ENCODE results near the gene CD40LG.

The CD40LG gene

DNA sequence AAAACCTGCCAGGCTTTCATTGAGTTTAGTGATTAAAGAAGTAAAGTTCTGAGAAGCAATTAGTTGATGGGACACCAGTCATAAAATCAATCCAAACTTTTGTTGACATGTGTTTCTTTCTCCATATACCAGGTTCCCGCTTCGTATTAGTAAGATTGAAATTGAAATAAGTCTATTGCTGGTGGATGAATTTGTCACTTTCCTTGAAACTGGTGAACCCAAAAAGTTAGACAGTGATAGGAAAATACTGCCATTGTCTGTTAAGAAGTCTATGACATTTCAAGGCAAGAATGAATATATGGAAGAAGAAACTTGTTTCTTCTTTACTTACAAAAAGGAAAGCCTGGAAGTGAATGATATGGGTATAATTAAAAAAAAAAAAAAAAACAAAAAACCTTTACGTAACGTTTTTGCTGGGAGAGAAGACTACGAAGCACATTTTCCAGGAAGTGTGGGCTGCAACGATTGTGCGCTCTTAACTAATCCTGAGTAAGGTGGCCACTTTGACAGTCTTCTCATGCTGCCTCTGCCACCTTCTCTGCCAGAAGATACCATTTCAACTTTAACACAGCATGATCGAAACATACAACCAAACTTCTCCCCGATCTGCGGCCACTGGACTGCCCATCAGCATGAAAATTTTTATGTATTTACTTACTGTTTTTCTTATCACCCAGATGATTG, at the start of gene CD40LG:
CD40LG (plus strand) TSS at position 482 of the 684 bp plus-strand sequence; CDS start at position 573, 91 bp downstream.
- DNase-seq: no peak

GRCh38 chrX:136598631-136599030, 49.3 kb upstream of the CD40LG start:
- DNase-seq: no peak

DNA sequence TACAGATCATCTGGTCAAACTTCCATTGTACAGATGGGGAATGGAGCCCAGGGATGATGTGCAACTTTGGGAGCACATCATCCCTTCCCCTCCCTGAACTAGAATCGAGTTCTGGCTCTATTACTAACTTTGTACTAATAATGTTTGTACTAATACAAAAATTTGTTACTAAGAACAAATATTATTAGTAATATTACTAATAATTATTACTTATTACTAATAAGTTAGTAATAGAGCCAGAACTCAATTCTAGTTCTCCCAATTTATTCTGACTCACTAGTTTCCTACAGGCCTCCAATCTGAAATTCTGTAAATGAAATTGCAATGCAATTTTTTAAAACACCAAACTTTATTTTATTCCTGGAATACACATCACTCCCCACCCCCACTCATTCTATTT, 47.9 kb upstream of the CD40LG start:
- no peak for DNase-seq

GRCh38 chrX:136607236-136607635, 40.7 kb upstream of the CD40LG start:
- no peak for DNase-seq

DNA sequence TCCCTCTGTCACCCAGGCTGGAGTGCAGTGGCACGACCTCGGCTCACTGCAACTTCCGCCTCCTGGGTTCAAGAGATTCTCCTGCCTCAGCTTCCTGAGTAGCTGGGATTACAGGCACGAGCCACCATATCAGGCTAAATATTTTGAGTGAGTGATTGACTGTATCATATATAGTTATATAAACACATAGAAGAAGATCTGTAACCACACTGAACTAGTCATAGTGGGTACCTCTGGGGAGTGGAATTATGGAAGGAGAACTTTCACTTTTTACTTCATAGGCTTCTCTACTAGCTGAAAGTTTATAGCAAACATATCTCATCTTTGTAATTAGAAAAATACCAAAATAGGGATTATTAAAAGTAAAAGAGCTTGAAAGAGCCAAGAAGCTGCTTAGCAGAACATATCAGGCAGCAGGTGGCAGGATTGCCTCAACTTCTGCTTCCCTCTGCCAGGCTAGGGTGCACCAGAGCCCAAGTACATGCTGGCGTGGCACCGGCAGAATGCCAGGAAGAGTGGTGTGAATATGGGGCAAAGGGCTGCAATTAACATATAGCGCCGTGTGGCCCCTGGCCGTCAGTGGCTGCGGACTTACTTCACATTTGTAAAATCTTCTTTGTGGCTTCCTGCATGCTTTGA, 39.5 kb upstream of the CD40LG start:
- no peak for DNase-seq

DNA sequence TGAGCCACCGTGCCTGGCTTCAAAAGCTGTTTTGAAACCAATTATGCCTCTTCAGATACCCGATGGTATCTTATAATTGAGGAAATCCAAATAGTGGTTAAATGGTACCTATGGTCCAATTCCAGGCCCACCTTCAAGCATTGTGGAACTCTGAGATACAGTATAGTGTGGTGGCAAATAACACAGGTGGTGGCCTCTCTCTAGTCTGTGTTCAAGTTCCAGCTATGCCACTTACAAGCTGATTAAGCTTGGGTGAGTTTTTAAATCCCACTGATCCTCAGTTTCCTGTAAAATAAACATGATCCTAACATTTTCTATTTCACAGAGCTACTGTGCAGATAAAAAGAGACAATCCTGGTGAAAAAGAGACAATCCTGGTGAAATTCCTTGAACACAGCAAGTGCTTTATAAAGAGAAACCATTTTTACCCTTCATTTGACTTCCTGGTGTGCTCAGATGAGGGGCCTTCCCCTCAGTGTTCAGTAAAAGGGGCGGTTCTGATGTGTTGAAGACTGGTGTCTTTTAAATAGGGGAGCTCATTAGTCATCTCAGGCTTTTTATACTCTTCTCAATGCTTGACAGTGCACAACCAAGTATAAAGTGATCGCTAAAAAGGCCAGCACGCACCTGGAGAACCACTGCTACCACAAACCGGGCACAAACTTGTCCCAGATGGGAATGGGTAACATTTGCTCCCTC, 30.8 kb upstream of the CD40LG start:
- DNase-seq: no peak

- DNase-seq: no peak
Observed at GRCh38 chrX:136619899-136620505, 28.0 kb upstream of the CD40LG start.

- no peak for DNase-seq
Observed at GRCh38 chrX:136620780-136621179, 27.2 kb upstream of the CD40LG start.

- DNase-seq: no peak
Observed at GRCh38 chrX:136622568-136622967, 25.4 kb upstream of the CD40LG start.

DNA sequence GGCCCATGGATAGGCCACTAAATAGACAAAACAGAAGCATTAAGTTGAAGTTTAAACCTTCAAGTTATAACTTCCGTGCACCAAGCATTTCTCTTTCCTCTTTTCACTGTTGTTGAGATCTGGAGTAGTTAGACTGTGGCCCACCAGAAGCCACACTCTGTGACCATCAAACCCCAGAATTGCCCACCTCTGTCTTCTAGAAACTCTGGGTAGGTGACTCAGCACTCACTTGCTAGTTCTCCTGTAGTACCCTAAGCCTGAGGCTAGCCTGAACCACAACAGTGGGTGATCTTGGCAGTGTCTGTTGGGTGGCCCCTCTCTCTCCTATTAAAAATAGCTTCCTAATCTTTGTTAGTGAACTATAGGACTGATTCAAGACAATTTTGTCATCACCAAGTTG, 24.6 kb upstream of the CD40LG start:
- no peak for DNase-seq

DNA sequence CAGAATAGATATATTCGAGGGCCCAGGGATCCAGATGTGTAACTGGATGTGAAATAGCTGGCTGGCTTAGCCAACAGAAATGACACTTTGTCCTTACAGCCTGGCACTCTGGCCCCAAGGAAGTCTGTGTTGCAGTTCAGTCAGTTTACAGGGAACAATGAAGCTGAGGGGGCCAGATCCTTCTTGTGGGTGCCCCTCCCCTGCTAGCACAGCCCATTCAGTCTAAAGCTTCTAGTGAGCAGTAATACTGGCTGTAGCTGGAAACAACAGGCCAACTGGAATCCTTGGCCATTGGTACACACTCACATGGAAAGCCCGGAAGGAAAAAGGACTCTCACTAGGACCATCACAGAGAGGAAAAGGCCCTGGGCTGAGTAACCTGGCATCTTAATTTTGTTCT, 22.7 kb upstream of the CD40LG start:
- DNase-seq: no peak

DNA sequence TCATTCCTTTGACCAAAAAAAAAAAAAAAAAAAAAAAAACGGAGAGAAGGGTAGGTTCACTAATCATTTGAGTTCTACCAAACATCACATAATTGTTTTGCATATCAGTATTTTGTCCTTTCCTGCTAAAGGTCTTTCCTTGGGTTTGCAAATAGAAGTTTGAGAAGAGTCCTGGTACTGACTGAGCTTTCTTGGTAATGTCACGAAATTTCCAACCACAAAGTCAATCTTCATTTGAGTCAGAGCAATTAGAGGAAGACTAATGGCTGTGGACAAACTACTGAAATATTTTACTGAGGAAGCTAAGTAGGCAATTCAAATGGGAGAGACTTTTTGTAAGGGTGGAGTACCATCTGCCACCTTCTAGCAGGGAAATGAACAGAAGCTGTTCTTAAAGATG, 21.7 kb upstream of the CD40LG start:
- no peak for DNase-seq

GRCh38 chrX:136626891-136627290, 21.1 kb upstream of the CD40LG start:
- no peak for DNase-seq

DNA sequence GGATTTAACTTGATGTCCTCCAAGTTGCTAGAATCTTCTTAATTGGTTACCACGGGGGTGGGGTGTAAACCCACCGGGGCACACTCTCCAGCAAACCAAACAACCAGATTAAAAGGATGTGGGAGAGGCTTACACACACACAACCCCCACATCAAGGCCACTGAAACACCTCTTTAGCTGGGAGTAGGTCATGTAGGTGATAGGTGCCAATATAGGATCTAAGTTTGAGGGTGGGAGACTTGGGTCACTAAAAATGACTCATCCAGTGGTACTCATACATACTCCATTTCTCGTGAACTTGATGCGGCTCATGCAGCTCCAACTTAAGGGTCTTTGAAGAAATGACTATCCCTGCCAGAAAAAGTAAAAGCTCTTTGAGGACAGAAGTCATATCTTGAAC, 20.5 kb upstream of the CD40LG start:
- DNase-seq: no peak

- DNase-seq: no peak
Observed at GRCh38 chrX:136629084-136629750, 18.7 kb upstream of the CD40LG start.

DNA sequence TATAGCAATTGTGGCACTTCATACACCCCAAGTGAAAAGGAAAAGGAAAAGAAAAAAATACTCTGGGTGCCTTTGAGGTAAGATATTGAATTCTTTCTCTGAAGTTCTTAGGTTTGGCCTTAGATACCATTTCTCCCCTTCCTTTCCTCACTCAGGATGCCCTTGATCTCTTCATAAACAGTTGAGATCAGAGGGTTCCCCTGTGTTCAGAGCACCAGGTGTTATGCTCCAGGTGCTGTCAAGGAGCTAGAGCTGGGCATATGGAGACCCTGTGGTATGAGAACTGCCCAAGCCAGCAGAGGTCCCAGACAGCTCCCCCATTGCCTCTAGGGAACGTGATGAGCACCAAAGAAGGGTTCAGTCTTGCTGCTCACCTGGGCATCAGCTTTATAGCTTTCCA, 17.1 kb upstream of the CD40LG start:
- no peak for DNase-seq

DNA sequence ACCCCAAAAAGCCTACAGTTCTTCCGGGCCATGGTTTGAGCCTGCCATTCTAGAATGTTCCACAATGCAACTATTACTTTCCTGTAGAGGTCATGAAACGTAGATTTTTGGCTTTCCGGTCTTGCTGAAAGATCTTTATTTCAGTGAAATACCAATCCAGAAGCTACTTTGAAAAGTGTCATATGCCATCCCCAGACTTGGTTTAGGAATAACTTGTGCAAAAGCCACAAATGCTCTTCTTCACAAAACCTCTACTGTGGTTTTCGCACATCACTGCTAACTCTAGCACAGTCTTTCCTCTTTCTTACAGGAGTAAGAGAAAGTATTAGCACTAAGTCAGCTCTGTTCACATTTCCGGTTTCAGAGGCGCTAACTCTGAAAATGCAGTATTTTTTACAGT, 12.7 kb upstream of the CD40LG start:
- DNase-seq: no peak

DNA sequence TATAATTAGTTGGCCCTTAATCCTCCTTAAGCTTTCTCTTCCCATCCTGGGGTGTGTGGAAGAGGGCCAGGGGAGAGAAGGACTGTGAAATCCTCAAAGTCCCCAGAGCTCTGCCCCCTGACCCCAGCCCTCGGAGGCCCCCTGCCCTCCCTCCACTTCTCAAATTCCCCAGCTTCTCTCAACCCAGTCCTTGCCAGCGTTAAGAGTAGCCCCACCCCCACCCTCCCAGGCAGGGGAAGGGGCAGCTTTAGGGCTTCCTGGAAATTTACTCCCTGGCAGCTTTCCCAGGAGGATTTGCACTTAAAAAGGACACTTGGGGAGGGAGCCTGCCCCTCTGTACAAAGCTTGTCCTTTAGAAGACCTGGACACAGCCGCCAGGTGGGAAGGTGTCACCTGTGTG, 11.8 kb upstream of the CD40LG start:
- no peak for DNase-seq

GRCh38 chrX:136639506-136640176, 8.3 kb upstream of the CD40LG start:
- DNase-seq: no peak

- DNase-seq: no peak
Observed at GRCh38 chrX:136643243-136643642, 4.7 kb upstream of the CD40LG start.

DNA sequence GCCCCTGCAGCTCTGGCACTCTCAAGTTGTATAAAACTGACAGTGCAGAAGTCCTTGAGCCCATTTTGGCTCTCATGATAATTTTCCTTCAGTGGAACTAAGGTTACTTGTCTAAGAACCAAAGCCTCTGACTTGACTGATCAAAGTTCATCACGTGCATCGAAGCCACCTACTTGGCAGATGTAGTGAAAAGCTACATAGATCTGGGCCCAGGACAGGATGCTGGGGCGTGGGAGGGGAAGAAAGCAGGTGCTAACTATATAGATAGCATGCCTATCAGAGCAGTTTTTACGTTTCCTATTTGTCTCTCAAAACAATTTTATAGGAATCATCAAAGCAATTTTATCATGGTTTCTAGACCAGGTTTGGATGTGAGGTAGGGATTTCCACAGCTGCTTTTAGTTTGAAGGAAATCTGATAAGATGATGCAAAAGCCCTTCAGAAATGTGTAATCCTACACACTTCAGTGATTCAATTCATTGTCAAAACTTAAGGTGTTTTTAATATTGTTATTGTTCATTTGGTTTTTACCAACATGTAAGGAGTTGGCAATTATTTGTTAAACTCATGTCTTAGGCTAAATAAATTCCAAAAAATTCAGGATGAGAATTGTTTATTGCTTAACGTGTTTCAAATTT, 1.2 kb upstream of the CD40LG start:
- DNase-seq: no peak

DNA sequence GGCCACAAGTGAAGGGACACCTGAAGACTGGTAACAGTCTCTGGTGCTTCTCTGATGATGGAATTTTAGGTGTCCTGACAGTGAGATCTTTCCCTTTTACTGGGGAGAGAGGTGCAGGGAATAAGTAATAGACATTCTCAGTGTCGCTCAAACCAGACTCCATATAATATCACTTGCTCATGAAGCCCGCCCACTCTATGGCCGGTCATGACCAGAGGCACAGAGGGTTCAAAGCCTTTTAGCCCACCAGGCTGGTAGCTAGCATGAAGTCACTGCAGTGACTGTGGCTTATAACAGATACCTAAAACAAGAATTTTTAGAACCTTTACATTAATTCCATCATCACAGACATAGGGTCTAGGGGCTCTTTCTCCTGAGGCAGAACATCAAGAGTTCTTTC, 2.9 kb downstream of the CD40LG start:
- no peak for DNase-seq
